GM19467 (cell line): ENCODE data around the gene ZNF81.
"Not testable (repeated sequence)": the region's sequence is repeated elsewhere in the genome, so short reads cannot be mapped to it uniquely, and the experiment has no call there.

Source experiments
- ATAC-seq: cut with Tn5 transposase; IDR thresholded peaks from one replicate; pipeline ENCODE4 v1.9.1; 2021; ENCODE audit warnings: mild to moderate bottlenecking, moderate library complexity; ENCODE audit not compliant: unreplicated experiment

The ZNF81 gene

GRCh38 chrX:47843363-47843762 lies 6.7 kb downstream of the ZNF81 start:
- ATAC-seq: no peak

- ATAC-seq: no peak
Measured at GRCh38 chrX:47844117-47844516, 7.4 kb downstream of the ZNF81 start.

GRCh38 chrX:47846040-47846439 lies 9.3 kb downstream of the ZNF81 start:
- ATAC-seq: no peak

- no peak for ATAC-seq
Measured at GRCh38 chrX:47849778-47850177, 13.1 kb downstream of the ZNF81 start.

GRCh38 chrX:47850389-47850788 lies 13.7 kb downstream of the ZNF81 start:
- not testable (repeated sequence) for ATAC-seq

GRCh38 chrX:47850901-47851300 lies 14.2 kb downstream of the ZNF81 start:
- ATAC-seq: no peak

GRCh38 chrX:47854474-47854873 lies 17.8 kb downstream of the ZNF81 start:
- ATAC-seq: no peak

GRCh38 chrX:47859686-47860085 lies 23.0 kb downstream of the ZNF81 start:
- no peak for ATAC-seq

GRCh38 chrX:47862680-47863079 lies 26.0 kb downstream of the ZNF81 start:
- no peak for ATAC-seq

GRCh38 chrX:47863187-47863586 lies 26.5 kb downstream of the ZNF81 start:
- no peak for ATAC-seq

- no peak for ATAC-seq
Measured at GRCh38 chrX:47864300-47864699, 27.6 kb downstream of the ZNF81 start.

GRCh38 chrX:47864785-47865184 lies 28.1 kb downstream of the ZNF81 start:
- ATAC-seq: no peak

GRCh38 chrX:47873123-47873522 lies 36.4 kb downstream of the ZNF81 start:
- ATAC-seq: no peak

- ATAC-seq: no peak
Measured at GRCh38 chrX:47877327-47877726, 40.6 kb downstream of the ZNF81 start.

GRCh38 chrX:47878198-47878597 lies 41.5 kb downstream of the ZNF81 start:
- ATAC-seq: no peak

GRCh38 chrX:47879463-47879862 lies 42.8 kb downstream of the ZNF81 start:
- ATAC-seq: no peak

GRCh38 chrX:47880927-47881326 lies 44.2 kb downstream of the ZNF81 start:
- no peak for ATAC-seq

- ATAC-seq: no peak
Measured at GRCh38 chrX:47885501-47885900, 48.8 kb downstream of the ZNF81 start.

GRCh38 chrX:47898024-47898423 lies 61.3 kb downstream of the ZNF81 start:
- no peak for ATAC-seq

- no peak for ATAC-seq
Measured at GRCh38 chrX:47900833-47901232, 64.1 kb downstream of the ZNF81 start.

GRCh38 chrX:47902161-47902560 lies 65.5 kb downstream of the ZNF81 start:
- no peak for ATAC-seq

- ATAC-seq: no peak
Measured at GRCh38 chrX:47915886-47916493, 79.3 kb downstream of the ZNF81 start.

- no peak for ATAC-seq
Measured at GRCh38 chrX:47918274-47918673, 81.6 kb downstream of the ZNF81 start.
